Keratinocyte (primary cell): ENCODE data around the gene TMEM235.

Experiments used
- CTCF ChIP-seq, 3 experiments: IDR thresholded peaks in 1 of 3; conservative IDR thresholded peaks in 1 of 3; optimal IDR thresholded peaks in 1 of 3; 2 replicates in 2 of 3; 3 replicates in 1 of 3; pipeline versions ENCODE3 to v1.5.1; 2011; ENCODE audit warnings: low read length in 3 of 3, mild to moderate bottlenecking in 3 of 3, moderate library complexity in 2 of 3, control low read depth in 1 of 3, inconsistent platforms in 1 of 3; ENCODE audit not compliant: insufficient read depth in 2 of 3; ENCODE audit errors: extremely low read depth in 1 of 3
- EZH2 ChIP-seq: IDR thresholded peaks from one replicate; pipeline ENCODE4 v1.6.1; 2012; ENCODE audit warnings: inconsistent platforms, mild to moderate bottlenecking, low read length, moderate library complexity

GRCh38 chr17:78233678-78234077 lies 2.2 kb downstream of the TMEM235 start:
- TF ChIP-seq CTCF (optimal IDR thresholded peaks at IDR 0.05 in 1 of 3, IDR thresholded peaks at IDR 0.05 in 1 of 3, conservative IDR thresholded peaks at IDR 0.05 in 1 of 3; ENCODE audit: extremely low read depth in 1 of 3, insufficient read depth in 2 of 3, low read length in 3 of 3): no peak
- TF ChIP-seq EZH2: no peak
